Neural progenitor cell (in vitro differentiated cells): Measurements from ENCODE around the gene PNPT1.

Source experiments
- CTCF ChIP-seq: fragments of 200-600 bp; sonication (generic); IDR thresholded peaks from 2 replicates; pipeline ENCODE4 v1.5.1; 2017; ENCODE audit warnings: antibody characterized with exemption, mild to moderate bottlenecking
- EZH2 ChIP-seq: fragments of 200-600 bp; sonication (generic); IDR thresholded peaks from 2 replicates; pipeline ENCODE4 v1.6.1; 2017; ENCODE audit warnings: antibody characterized with exemption, mild to moderate bottlenecking, moderate library complexity
- EZH2phosphoT487 ChIP-seq: fragments of 200-600 bp; sonication (generic); IDR thresholded peaks from 2 replicates; pipeline ENCODE4 v1.6.1; 2017; ENCODE audit warnings: antibody characterized with exemption

DNA sequence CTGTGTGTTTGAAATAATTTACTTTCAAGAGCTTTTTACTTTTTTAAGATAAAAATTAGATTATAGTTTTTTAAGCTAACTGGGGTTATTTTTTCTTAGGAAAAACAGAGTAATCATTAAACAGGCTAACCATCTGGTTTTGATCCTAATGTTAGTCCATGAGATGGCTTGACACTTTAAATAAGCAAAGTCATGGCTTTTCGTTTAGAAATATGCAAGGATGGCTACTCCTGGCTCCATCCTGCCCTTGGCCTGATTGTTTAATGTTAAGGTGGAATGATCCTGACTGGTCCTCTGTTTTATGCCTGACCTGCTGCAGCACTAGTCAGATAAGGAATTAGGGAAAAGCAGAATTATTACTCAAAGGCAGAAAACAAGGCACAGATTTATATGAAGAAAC lies 39.7 kb upstream of the PNPT1 start:
- TF ChIP-seq CTCF (no peak), EZH2 (no peak), EZH2phosphoT487 (no peak)
